ENCODE measurements around the gene GRXCR1.

GRXCR1 gene

DNA sequence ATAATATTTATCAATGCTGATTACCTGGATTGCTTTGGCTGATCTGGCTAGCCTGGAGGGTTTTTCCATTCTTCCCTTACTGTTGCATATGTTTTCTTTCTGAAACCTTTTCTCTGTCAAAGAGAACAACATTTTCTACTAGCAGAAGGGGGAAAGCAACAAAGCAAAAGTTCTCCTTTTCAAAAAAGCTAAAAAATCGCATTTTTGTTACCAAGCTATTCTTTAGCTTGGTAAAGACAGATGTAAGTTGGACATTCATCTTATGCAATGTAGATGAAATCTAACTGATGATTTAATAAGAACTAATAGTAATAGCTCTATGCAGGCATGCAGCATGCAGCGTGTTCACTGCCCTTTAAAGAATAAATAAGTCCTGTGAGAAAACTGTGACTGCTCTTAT, at the start of gene GRXCR1:
TSS of gene GRXCR1 (plus strand) at position 301 of the 400 bp plus-strand sequence. CDS start 554 bp downstream, outside the sequence.
- no peak for DNase-seq

- DNase-seq = no peak
Measured at GRCh38 chr4:42843694-42844093, 48.8 kb upstream of the GRXCR1 start.

- no peak for DNase-seq
Measured at GRCh38 chr4:42844422-42845070, 48.0 kb upstream of the GRXCR1 start.

GRCh38 chr4:42845586-42845985, 46.9 kb upstream of the GRXCR1 start:
- no peak for DNase-seq

DNA sequence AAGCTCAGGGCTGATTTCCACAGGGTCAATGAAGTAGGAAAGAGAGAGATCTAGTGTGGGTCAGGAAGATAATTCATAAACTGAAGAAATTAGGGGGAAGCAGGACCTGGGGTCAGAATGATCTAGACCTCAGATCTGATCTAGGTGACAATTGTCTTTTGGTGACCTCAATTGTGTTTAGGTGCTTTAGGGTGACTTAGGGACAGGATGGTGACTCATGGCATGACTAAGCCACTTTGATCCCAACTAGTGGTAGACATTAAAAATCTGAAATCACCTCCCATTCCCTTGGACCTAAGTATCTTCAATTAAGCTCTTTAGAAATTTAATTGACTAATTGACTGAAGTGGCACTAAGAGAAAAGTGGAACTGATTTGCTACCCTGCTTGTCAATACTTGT, 36.7 kb upstream of the GRXCR1 start:
- no peak for DNase-seq

DNA sequence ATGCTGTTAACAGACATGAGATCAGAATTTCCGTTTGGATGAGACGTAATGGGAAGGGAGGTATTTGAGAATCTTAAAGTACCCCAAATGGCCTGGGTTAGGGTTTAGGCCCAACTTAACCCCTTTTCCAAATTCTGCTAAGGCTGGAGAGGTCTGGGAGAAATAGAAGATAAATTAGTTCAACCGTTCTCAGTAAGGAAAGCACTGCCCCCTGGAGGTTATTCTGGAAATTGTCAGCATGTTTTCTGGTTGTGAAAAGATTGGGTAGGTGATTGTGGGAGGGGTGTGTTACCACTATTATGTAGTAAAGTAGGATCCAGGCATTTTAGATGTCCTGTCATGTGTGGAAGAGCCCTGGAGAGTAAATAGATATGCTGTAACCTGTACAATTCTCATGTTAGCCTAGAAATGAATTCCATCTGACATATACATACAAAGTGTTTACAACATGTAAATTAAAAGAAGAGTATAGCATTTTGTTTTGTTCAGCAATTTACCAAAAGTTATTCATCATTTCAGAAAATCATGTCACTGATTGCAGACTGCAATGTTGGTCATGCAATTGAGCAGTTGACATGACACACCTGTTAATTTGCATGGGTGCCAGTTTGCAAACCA, 26.8 kb upstream of the GRXCR1 start:
- DNase-seq = peak; percentile 66

- no peak for DNase-seq
Measured at GRCh38 chr4:42871261-42871660, 21.3 kb upstream of the GRXCR1 start.

- DNase-seq = no peak
Measured at GRCh38 chr4:42871671-42872290, 20.7 kb upstream of the GRXCR1 start.

GRCh38 chr4:42878863-42879262, 13.7 kb upstream of the GRXCR1 start:
- DNase-seq = no peak

DNA sequence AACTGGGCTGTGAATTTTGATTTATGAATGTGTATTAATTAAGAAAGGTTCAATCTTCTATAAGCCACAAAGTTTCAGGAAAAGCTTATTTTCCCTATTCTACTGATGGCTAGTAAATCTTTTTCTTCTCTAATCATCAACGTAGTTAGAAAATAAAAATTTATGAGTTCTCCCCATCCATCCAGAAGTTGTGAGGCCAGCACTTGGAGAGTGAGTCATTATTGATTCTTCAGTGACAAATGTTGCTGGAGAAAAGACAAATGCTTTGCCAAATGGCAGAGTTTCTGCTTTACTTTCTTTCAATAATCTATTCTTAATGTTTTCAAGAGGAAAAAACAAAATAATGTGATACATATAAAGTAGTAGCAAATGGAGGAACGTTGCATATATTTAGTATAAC, 11.3 kb upstream of the GRXCR1 start:
- DNase-seq = no peak

DNA sequence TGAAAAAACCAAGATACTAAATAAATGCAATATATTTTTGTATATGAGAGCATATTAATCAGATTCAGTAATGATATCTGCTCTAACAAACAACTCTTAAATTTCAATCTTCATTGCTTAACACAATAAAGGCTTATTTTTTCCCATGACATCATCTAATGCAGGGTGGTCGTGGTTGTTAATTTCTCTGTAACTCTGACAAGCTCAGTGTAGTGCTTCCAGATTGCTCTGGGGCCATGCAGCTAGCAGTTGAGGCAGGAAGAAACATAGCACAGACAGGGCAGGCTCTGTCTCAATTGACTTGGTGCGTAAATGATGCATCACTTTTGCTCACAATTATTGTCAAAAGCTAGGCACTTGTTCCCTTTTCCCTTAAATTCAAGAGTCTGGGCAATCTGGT, 869 bp upstream of the GRXCR1 start:
- no peak for DNase-seq

DNA sequence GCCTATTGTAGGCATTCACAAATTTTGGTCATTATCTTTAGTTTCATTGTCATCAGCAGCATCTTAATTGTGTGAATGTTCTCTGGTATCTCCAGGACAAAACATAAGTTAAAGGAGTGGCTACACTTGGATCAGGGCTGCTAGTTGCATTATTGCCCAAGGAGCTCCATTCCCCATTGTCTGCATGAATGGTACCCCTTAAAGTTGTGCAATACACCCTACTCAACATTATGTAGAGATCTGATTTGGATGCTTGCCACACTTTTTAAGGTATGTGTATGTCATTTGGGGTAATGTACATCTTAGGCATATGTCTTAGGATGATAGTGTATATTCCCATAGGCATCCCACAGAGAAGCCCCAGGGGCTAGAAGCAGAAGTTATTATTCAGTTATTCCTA, 2.9 kb downstream of the GRXCR1 start:
- no peak for DNase-seq

GRCh38 chr4:42904986-42905385, 12.5 kb downstream of the GRXCR1 start:
- DNase-seq = no peak

GRCh38 chr4:42905591-42905990, 13.1 kb downstream of the GRXCR1 start:
- DNase-seq = no peak

DNA sequence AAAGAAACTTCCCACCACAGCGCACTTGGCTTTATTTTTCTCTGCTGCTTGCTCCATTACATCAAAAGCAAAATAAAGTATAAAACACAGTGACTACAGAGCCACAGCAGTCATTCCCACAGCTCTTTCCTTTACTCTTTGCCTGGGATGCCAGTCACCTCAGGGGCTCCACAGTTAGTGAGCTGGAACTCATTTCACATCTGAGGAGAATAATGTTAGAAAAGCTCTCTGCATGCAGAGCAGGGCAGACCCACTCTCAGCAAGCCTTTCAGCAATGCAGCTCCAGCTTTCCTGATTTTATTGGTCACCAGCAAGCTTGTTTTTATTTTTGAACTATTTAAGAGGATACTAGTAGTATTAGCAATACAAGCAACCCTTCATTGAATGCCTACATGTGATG, 13.8 kb downstream of the GRXCR1 start:
- DNase-seq = no peak

DNA sequence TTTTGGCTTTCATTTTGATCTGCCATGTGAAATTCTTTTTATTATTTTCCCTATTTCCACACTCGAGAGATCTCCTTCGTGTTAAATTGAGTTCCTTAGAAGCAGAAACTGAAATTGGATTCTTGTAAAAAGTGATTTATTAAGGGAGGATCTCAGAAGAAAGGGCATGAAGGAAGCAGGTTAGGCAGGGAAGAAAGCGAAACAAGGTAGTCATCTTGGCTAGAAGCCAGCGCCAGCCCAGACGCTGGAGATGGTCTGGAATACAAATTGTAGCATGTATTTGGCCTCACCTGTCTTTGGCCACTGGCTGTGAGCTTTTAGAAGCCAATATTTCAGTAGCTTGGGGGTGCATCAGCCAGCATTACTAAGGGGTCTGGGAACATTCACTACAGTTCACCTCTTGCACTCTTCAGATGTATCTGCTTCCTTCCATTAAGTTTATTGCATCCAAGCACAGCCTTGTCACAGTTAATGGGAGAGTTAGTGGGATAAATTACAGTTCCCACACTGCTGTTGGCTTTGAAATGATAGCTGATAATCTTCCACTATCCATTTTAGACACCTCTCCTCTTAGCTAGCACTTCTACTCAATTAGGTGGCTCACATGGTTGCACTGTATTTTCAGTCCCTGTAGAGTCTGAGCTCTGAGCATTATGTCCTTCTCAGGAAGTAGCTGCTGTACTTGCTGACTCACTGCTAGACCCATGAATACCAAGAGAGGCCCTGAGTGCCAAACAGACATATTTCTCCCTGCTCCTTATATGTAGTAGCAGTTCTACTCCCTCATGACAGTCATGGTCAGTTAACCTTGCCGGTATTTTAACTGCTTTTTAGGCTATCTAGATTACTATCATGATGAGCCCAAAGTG, 14.6 kb downstream of the GRXCR1 start:
- no peak for DNase-seq

DNA sequence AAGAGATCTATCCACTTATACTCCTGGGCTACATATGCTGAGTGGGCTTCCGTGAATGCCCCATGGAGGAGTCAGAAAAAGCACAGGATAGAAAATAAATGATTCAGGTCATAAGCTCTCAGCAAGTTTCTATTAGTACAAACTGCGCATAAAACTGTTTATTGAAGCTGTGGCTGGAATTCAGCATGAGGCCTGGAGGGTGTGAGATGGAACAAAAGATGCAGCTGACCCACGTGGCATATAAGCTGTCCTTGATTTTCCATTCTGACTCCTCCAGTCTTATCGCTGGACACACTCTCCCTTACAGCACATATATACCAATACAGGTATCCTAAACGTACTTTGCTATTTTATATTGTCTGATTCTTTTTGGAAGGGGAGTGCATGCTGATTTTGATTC, 17.9 kb downstream of the GRXCR1 start:
- DNase-seq = no peak

- no peak for DNase-seq
Measured at GRCh38 chr4:42914937-42915336, 22.4 kb downstream of the GRXCR1 start.

GRCh38 chr4:42915484-42915883, 23.0 kb downstream of the GRXCR1 start:
- no peak for DNase-seq

- no peak for DNase-seq
Measured at GRCh38 chr4:42917296-42917695, 24.8 kb downstream of the GRXCR1 start.

DNA sequence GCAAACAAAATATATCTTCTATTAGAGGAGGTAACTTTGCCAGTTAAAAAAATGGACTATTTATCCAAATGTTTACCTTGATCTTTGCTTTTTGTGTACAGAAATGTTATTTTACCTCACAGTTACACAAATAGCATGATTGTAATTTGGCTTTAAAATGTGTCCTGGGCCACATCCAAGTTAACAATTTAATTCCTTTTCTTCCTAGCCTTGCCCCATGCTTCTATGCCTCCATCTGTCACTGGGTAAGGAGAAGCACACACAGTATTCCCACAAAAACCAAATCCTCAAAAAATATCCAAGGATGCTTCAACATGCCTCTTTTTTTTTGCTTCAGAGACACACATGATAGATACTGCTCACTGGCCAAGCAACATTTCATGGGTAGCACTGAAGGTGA, 30.9 kb downstream of the GRXCR1 start:
- DNase-seq = no peak

DNA sequence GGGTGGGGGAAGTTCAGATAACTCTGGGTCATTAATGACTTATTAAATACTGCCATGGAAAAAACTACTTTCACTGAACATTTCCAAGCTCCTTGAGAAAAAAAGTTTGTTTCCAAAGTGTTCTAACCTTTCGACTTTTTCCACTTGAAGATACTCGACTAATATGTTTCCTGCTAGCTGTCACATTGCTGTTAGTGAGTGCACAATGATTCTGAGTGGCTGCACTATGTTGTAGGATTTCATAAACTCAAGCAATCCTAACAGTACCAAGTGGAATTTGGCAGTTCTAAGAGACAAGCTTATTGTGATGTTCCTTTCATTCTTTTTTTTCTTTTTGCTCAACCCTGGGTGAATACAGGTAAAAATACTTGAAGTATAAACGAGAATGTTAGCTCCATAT, 33.4 kb downstream of the GRXCR1 start:
- no peak for DNase-seq

DNA sequence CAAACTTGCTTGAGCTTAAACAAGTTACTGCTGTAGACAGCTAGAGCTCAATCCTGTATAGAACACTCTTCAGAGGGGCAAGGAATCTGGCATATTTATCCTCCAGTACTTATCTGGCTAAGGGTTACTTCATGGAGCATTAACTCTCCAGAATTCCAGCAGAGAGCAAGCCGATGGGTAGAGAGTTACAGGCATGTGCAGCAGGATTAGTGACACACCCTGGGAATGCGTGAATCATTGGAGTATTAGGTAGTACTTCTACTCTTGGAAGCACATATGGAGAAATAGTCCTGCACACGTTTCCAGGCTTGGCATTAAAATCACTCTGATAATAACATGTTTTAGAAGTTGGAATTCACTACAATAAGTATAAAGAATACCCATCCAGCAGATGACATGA, 35.4 kb downstream of the GRXCR1 start:
- no peak for DNase-seq

DNA sequence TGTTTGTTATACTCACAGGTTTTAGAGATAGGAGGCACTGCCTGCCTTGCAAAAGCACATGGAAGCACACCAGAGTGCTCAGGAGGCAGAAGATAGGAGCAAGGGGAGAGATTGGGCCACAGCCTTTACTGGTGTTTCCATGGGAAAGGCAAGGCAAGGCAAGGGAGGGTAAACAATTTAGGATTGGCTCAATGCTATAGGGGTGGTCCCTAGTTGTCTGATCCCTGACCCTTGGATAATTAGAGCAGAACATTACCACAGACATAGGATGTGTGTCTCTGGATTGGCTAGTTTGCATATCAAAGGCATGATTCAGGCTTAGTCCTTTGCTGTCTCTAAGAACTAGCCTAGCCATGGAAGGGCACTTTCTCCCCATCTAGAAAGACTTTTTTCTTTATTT, 36.1 kb downstream of the GRXCR1 start:
- DNase-seq = no peak
